ENCODE data around the gene VCL. TPM values are rescaled to one million over a fixed set of nuclear protein-coding genes. Genes with fewer than 3 reads are reported as not detected.
A peak's percentile ranks its signal among the peaks of the same experiment; 100 is the strongest.

VCL gene
- polyA plus RNA-seq, 1 donor, result 120 TPM

GRCh38 chr10:74075906-74076305 lies 78.0 kb downstream of the VCL start:
- DNase-seq, result no peak

- DNase-seq, result no peak
Measured at GRCh38 chr10:74076961-74077360, 79.0 kb downstream of the VCL start.

- DNase-seq, result no peak
Measured at GRCh38 chr10:74077416-74077815, 79.5 kb downstream of the VCL start.

- DNase-seq, result no peak
Measured at GRCh38 chr10:74078037-74078436, 80.1 kb downstream of the VCL start.

- no peak for DNase-seq
Measured at GRCh38 chr10:74079028-74079935, 81.4 kb downstream of the VCL start.

GRCh38 chr10:74079936-74080590 lies 82.1 kb downstream of the VCL start:
- no peak for DNase-seq

GRCh38 chr10:74081192-74081803 lies 83.4 kb downstream of the VCL start:
- peak; percentile 44 for DNase-seq

- no peak for DNase-seq
Measured at GRCh38 chr10:74081941-74082718, 84.2 kb downstream of the VCL start.

- DNase-seq, result no peak
Measured at GRCh38 chr10:74083304-74083703, 85.4 kb downstream of the VCL start.

GRCh38 chr10:74084955-74085354 lies 87.0 kb downstream of the VCL start:
- no peak for DNase-seq

GRCh38 chr10:74086317-74086716 lies 88.4 kb downstream of the VCL start:
- DNase-seq, result no peak

GRCh38 chr10:74088722-74089121 lies 90.8 kb downstream of the VCL start:
- DNase-seq, result no peak

GRCh38 chr10:74092372-74092771 lies 94.5 kb downstream of the VCL start:
- no peak for DNase-seq

- DNase-seq, result no peak
Measured at GRCh38 chr10:74093530-74094164, 95.7 kb downstream of the VCL start.

- DNase-seq, result no peak
Measured at GRCh38 chr10:74094231-74094630, 96.3 kb downstream of the VCL start.

- DNase-seq, result no peak
Measured at GRCh38 chr10:74096777-74097176, 98.9 kb downstream of the VCL start.

GRCh38 chr10:74097776-74098175 lies 99.9 kb downstream of the VCL start:
- DNase-seq, result no peak

GRCh38 chr10:74099420-74099819 lies 101.5 kb downstream of the VCL start:
- DNase-seq, result no peak

GRCh38 chr10:74099836-74100235 lies 101.9 kb downstream of the VCL start:
- no peak for DNase-seq

GRCh38 chr10:74103560-74104258 lies 105.8 kb downstream of the VCL start:
- no peak for DNase-seq

GRCh38 chr10:74104480-74104879 lies 106.6 kb downstream of the VCL start:
- no peak for DNase-seq

All from left kidney (tissue), 2 donors.